HG03196 (cell line): ENCODE data around the gene CCNJL.

Source experiments
- ATAC-seq: cut with Tn5 transposase; IDR thresholded peaks from one replicate; pipeline ENCODE4 v1.9.1; 2021; ENCODE audit not compliant: unreplicated experiment

Gene CCNJL

GRCh38 chr5:160230686-160231527 is 81.5 kb downstream of the CCNJL start:
- peak; percentile 61 for ATAC-seq

GRCh38 chr5:160229190-160229742 is 83.1 kb downstream of the CCNJL start, which contains the start of gene FABP6:
Gene FABP6 (plus strand): TSS chr5:160229506. CDS start chr5:160229558, 52 bp downstream.
- no peak for ATAC-seq

GRCh38 chr5:160227012-160227411 is 85.4 kb downstream of the CCNJL start:
- no peak for ATAC-seq

GRCh38 chr5:160221082-160221481 is 91.3 kb downstream of the CCNJL start:
- ATAC-seq, result no peak

GRCh38 chr5:160219356-160219755 is 93.0 kb downstream of the CCNJL start:
- ATAC-seq, result no peak

- no peak for ATAC-seq
Measured at GRCh38 chr5:160213537-160213936, 98.8 kb downstream of the CCNJL start.

GRCh38 chr5:160211352-160211751 is 101.0 kb downstream of the CCNJL start:
- no peak for ATAC-seq

- no peak for ATAC-seq
Measured at GRCh38 chr5:160210606-160211005, 101.8 kb downstream of the CCNJL start.

GRCh38 chr5:160209917-160210316 is 102.4 kb downstream of the CCNJL start:
- no peak for ATAC-seq

- ATAC-seq, result no peak
Measured at GRCh38 chr5:160207061-160207460, 105.3 kb downstream of the CCNJL start.
